GM23338 (cell line): ENCODE data around the gene NSUN3. TPM values are rescaled to one million over a fixed set of nuclear protein-coding genes. Genes with fewer than 3 reads are reported as not detected.

Experiments used
- ATAC-seq: fragments of 200-7000 bp; cut with Tn5 transposase; 3 replicates; pipeline ENCODE4 v1.9.1; 2020
- DNase-seq: peaks from one replicate; pipeline ENCODE4 v3.0.0-alpha.2; 2015; ENCODE audit warnings: low spot score
- H2AFZ ChIP-seq: fragments of 200-600 bp; sonication (generic); 2 replicates; pipeline ENCODE4 v1.8.0; 2016; ENCODE audit warnings: antibody characterized with exemption, mild to moderate bottlenecking, moderate library complexity
- H3F3A ChIP-seq: fragments of 200-600 bp; sonication (generic); replicated peaks from 2 replicates; pipeline ENCODE4 v1.8.0; 2017; ENCODE audit warnings: antibody characterized with exemption, mixed run types, low read depth
- H3K27ac ChIP-seq: fragments of 200-600 bp; sonication (generic); 2 replicates; pipeline ENCODE4 v1.6.1; 2016; ENCODE audit warnings: low read depth
- H3K27me3 ChIP-seq: fragments of 200-600 bp; sonication (generic); 2 replicates; pipeline ENCODE4 v1.8.0; 2016; ENCODE audit warnings: mild to moderate bottlenecking, mixed run types, moderate library complexity; ENCODE audit not compliant: insufficient read depth
- H3K36me3 ChIP-seq: fragments of 200-600 bp; sonication (generic); 2 replicates; pipeline ENCODE4 v1.8.0; 2016; ENCODE audit warnings: mild to moderate bottlenecking; ENCODE audit not compliant: insufficient read depth
- H3K4me1 ChIP-seq: fragments of 200-600 bp; sonication (generic); 2 replicates; pipeline ENCODE4 v1.8.0; 2016; ENCODE audit warnings: mild to moderate bottlenecking, moderate library complexity; ENCODE audit not compliant: insufficient read depth
- H3K4me2 ChIP-seq: fragments of 200-600 bp; sonication (generic); 2 replicates; pipeline ENCODE4 v1.7.1; 2017; ENCODE audit warnings: mixed run types
- H3K4me3 ChIP-seq: fragments of 200-600 bp; sonication (generic); 2 replicates; pipeline ENCODE4 v1.6.1; 2016; ENCODE audit warnings: mixed run types
- H3K79me2 ChIP-seq: fragments of 200-600 bp; sonication (generic); replicated peaks from 2 replicates; pipeline ENCODE4 v1.8.0; 2017; ENCODE audit warnings: mild to moderate bottlenecking; ENCODE audit not compliant: insufficient read depth
- H3K9me2 ChIP-seq: fragments of 200-600 bp; sonication (generic); 2 replicates; pipeline ENCODE4 v1.8.0; 2017; ENCODE audit not compliant: insufficient read depth
- H4K20me1 ChIP-seq: fragments of 200-600 bp; sonication (generic); replicated peaks from 2 replicates; pipeline ENCODE4 v1.8.0; 2017; ENCODE audit warnings: mild to moderate bottlenecking; ENCODE audit not compliant: insufficient read depth
- H3K27ac Mint-ChIP-seq: 2 replicates; pipeline ENCODE4 v1.8.0; 2020; ENCODE audit warnings: inconsistent platforms, mild to moderate bottlenecking, moderate library complexity, mixed read lengths
- H3K27me3 Mint-ChIP-seq: 3 replicates; pipeline ENCODE4 v1.8.0; 2022; ENCODE audit warnings: low read depth, mild to moderate bottlenecking, moderate library complexity, mixed read lengths, inconsistent platforms; ENCODE audit not compliant: insufficient read depth, poor library complexity
- H3K36me3 Mint-ChIP-seq: 3 replicates; pipeline ENCODE4 v1.8.0; 2021; ENCODE audit warnings: low read depth, mild to moderate bottlenecking, inconsistent platforms, moderate library complexity, mixed read lengths
- H3K4me1 Mint-ChIP-seq: 3 replicates; pipeline ENCODE4 v1.8.0; 2020; ENCODE audit warnings: mild to moderate bottlenecking, inconsistent platforms, mixed read lengths
- H3K4me3 Mint-ChIP-seq: 3 replicates; pipeline ENCODE4 v1.8.0; 2021; ENCODE audit warnings: moderate library complexity, mild to moderate bottlenecking, inconsistent platforms, mixed read lengths
- H3K9me3 Mint-ChIP-seq: 3 replicates; pipeline ENCODE4 v1.8.0; 2020; ENCODE audit warnings: moderate library complexity, mild to moderate bottlenecking, inconsistent platforms, mixed read lengths
- CREB1 ChIP-seq: fragments of 250-450 bp; sonication (Bioruptor Pico); IDR thresholded peaks from 2 replicates; pipeline ENCODE4 v1.5.0; 2020; ENCODE audit warnings: low read depth, mild to moderate bottlenecking, moderate library complexity
- JUNB ChIP-seq: IDR thresholded peaks from one replicate; pipeline ENCODE4 v1.6.1; 2016; ENCODE audit warnings: antibody characterized with exemption; ENCODE audit not compliant: unreplicated experiment
- NANOG ChIP-seq: IDR thresholded peaks from 2 replicates; pipeline ENCODE4 v1.6.1; 2016; ENCODE audit warnings: antibody characterized with exemption, borderline replicate concordance
- POLR2AphosphoS5 ChIP-seq: IDR thresholded peaks from 2 replicates; pipeline ENCODE4 v1.6.1; 2016; ENCODE audit warnings: antibody characterized with exemption, low read depth
- STAT1 ChIP-seq: IDR thresholded peaks from one replicate; pipeline ENCODE4 v1.6.1; 2016; ENCODE audit warnings: antibody characterized with exemption; ENCODE audit not compliant: unreplicated experiment
- ZNF114 ChIP-seq: fragments of 250-450 bp; sonication (Bioruptor Pico); IDR thresholded peaks from 2 replicates; pipeline ENCODE4 v1.5.0; 2020; ENCODE audit warnings: mild to moderate bottlenecking, moderate library complexity
- ZNF331 ChIP-seq: fragments of 250-450 bp; sonication (Bioruptor Pico); IDR thresholded peaks from 2 replicates; pipeline ENCODE4 v1.5.0; 2020; ENCODE audit warnings: low read depth, mild to moderate bottlenecking, moderate library complexity
- polyA plus RNA-seq: library from polyadenylated mRNA; unstranded; fragments of >200 nt; fragmentation: Nextera tagmentation; extraction: Ambion mirVana; gene quantifications from 2 replicates; pipeline ENCODE4 v1.2.1, GENCODE V29; 2016
- total RNA-seq: library from RNA; depleted of rRNA; stranded (reverse); fragments of >200 nt; shearing (Covaris generic); gene quantifications from 2 replicates; pipeline ENCODE4 v1.2.3, GENCODE V29; 2014
- TF ChIP-seq, protein P1 (sequence below): fragments of 250-450 bp; sonication (Bioruptor Pico); IDR thresholded peaks from 2 replicates; pipeline ENCODE4 v1.5.0; 2020; ENCODE audit warnings: mild to moderate bottlenecking, moderate library complexity
- TF ChIP-seq, protein P2 (sequence below): IDR thresholded peaks from 2 replicates; pipeline ENCODE4 v1.6.1; 2016; ENCODE audit warnings: antibody characterized with exemption
- TF ChIP-seq, protein P3 (sequence below), 2 experiments: fragments of 200-600 bp in 1 of 2; sonication (generic) in 1 of 2; conservative IDR thresholded peaks; 2 replicates each; pipeline versions ENCODE4 v1.5.1 to v1.6.1; 2016 to 2017; ENCODE audit warnings: antibody characterized with exemption in 2 of 2, low read depth in 2 of 2, mild to moderate bottlenecking in 2 of 2, moderate library complexity in 1 of 2
- TF ChIP-seq, protein P4 (sequence below): IDR thresholded peaks from one replicate; pipeline ENCODE4 v1.6.1; 2018; ENCODE audit warnings: antibody characterized with exemption; ENCODE audit not compliant: unreplicated experiment

The NSUN3 gene
- total and polyA plus RNA-seq, 2 experiments from 2014 or later = 5.4 to 10.6 TPM

DNA sequence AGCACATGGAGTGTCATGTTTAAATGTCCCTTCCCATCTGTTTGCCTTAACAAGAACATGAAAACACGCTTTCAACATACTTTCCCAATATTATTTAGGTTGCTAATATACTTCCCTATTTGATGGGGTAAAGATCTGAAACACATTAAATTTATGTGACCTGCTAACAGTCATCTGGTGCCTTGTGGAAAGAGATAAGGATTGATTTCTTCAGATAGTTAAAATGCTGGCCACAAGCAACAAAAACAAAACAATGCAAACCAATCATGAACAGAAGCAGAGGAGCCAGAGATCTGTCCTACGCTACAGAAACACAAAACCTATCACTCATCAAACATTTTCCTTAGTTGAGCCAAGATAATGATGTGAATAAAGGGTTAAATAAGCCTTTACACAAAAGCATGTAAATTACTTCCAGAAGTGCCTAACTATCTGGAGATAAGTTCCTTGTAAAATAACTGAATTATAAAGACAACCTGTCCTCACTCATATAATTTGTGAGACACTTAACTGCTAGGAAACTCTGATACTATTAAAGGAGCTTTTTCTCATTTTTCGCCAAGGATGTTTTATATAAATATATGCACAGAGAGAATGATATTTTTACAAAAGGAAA lies 109.9 kb downstream of the NSUN3 start (continued):
- TF ChIP-seq POLR2AphosphoS5 = no peak

DNA sequence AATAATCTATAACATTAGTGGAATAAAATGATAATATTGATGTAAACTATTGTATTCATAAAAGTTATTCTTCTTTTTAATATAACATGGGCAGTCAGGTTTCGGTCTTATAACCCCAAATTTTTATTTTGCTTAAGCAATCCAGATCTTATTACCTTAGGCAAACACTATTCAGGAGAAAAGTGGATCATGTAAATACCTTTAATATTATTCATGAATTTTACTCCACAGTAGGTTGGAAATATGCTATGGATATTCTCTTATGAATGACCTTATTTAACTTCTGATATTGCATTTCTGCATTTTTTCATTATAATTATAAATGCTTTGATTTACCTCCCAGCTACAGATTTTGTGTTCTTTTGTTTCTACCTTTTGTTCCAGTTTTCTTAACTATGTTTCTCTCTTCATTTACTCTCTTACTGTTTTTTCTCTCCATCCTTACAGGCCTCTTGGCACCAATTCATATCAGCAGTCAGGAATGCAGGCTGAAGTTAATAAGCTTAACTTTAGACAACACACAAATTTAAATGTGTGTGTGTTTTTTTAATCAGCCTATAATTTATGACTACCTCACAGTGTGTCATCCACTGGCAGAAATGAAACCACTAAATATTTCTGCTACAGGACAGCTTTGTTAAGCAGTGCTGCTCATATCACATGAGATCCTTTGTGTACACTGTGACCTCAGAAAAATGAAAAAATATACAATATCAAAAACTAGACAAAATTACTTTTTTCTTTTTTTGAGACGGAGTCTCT lies 111.0 kb downstream of the NSUN3 start:
- no peaks in the 10 kb centered on the region for H3K79me2 ChIP-seq
- no peaks in the 10 kb centered on the region for H3K9me2 ChIP-seq
- no peak overlapping the region for H3K4me3 Mint-ChIP-seq
- no peak overlapping the region for H2AFZ ChIP-seq
- no peak overlapping the region for H3K4me3 ChIP-seq
- no peak overlapping the region for H3K4me2 ChIP-seq
- ATAC-seq (no peak), DNase-seq (no peak)
- H4K20me1 ChIP-seq = no peaks in the 10 kb centered on the region
- H3K27me3 Mint-ChIP-seq = peaks cover 1% of the 10 kb centered on the region
- H3K27ac Mint-ChIP-seq = no peak overlapping the region
- no peaks in the 10 kb centered on the region for H3K36me3 Mint-ChIP-seq
- no peaks in the 10 kb centered on the region; the same call in 1 of the 2 replicates for H3K4me1 ChIP-seq
- no peaks in the 10 kb centered on the region for H3K27me3 ChIP-seq
- no peaks in the 10 kb centered on the region for H3K36me3 ChIP-seq
- H3K27ac ChIP-seq = no peak overlapping the region
- no peaks in the 10 kb centered on the region for H3F3A ChIP-seq
- no peaks in the 10 kb centered on the region for H3K9me3 Mint-ChIP-seq
- H3K4me1 Mint-ChIP-seq = peaks cover 7% of the 10 kb centered on the region; the same call in 2 of the 3 replicates
- TF ChIP-seq NANOG = no peak
- TF ChIP-seq, protein P1, sequence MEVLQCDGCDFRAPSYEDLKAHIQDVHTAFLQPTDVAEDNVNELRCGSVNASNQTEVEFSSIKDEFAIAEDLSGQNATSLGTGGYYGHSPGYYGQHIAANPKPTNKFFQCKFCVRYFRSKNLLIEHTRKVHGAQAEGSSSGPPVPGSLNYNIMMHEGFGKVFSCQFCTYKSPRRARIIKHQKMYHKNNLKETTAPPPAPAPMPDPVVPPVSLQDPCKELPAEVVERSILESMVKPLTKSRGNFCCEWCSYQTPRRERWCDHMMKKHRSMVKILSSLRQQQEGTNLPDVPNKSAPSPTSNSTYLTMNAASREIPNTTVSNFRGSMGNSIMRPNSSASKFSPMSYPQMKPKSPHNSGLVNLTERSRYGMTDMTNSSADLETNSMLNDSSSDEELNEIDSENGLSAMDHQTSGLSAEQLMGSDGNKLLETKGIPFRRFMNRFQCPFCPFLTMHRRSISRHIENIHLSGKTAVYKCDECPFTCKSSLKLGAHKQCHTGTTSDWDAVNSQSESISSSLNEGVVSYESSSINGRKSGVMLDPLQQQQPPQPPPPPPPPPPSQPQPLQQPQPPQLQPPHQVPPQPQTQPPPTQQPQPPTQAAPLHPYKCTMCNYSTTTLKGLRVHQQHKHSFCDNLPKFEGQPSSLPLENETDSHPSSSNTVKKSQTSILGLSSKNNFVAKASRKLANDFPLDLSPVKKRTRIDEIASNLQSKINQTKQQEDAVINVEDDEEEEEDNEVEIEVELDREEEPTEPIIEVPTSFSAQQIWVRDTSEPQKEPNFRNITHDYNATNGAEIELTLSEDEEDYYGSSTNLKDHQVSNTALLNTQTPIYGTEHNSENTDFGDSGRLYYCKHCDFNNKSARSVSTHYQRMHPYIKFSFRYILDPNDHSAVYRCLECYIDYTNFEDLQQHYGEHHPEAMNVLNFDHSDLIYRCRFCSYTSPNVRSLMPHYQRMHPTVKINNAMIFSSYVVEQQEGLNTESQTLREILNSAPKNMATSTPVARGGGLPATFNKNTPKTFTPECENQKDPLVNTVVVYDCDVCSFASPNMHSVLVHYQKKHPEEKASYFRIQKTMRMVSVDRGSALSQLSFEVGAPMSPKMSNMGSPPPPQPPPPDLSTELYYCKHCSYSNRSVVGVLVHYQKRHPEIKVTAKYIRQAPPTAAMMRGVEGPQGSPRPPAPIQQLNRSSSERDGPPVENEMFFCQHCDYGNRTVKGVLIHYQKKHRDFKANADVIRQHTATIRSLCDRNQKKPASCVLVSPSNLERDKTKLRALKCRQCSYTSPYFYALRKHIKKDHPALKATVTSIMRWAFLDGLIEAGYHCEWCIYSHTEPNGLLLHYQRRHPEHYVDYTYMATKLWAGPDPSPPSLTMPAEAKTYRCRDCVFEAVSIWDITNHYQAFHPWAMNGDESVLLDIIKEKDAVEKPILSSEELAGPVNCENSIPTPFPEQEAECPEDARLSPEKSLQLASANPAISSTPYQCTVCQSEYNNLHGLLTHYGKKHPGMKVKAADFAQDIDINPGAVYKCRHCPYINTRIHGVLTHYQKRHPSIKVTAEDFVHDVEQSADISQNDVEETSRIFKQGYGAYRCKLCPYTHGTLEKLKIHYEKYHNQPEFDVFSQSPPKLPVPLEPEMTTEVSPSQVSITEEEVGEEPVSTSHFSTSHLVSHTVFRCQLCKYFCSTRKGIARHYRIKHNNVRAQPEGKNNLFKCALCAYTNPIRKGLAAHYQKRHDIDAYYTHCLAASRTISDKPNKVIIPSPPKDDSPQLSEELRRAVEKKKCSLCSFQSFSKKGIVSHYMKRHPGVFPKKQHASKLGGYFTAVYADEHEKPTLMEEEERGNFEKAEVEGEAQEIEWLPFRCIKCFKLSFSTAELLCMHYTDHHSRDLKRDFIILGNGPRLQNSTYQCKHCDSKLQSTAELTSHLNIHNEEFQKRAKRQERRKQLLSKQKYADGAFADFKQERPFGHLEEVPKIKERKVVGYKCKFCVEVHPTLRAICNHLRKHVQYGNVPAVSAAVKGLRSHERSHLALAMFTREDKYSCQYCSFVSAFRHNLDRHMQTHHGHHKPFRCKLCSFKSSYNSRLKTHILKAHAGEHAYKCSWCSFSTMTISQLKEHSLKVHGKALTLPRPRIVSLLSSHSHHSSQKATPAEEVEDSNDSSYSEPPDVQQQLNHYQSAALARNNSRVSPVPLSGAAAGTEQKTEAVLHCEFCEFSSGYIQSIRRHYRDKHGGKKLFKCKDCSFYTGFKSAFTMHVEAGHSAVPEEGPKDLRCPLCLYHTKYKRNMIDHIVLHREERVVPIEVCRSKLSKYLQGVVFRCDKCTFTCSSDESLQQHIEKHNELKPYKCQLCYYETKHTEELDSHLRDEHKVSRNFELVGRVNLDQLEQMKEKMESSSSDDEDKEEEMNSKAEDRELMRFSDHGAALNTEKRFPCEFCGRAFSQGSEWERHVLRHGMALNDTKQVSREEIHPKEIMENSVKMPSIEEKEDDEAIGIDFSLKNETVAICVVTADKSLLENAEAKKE (CRISPR knock-in tag) = no peak
- TF ChIP-seq JUNB = no peak
- no peak for TF ChIP-seq ZNF331 (CRISPR knock-in tag)
- no peak for TF ChIP-seq STAT1
- TF ChIP-seq CREB1 (CRISPR knock-in tag) = no peak
- TF ChIP-seq, protein P2, sequence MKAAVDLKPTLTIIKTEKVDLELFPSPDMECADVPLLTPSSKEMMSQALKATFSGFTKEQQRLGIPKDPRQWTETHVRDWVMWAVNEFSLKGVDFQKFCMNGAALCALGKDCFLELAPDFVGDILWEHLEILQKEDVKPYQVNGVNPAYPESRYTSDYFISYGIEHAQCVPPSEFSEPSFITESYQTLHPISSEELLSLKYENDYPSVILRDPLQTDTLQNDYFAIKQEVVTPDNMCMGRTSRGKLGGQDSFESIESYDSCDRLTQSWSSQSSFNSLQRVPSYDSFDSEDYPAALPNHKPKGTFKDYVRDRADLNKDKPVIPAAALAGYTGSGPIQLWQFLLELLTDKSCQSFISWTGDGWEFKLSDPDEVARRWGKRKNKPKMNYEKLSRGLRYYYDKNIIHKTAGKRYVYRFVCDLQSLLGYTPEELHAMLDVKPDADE = no peak
- TF ChIP-seq, protein P3, sequence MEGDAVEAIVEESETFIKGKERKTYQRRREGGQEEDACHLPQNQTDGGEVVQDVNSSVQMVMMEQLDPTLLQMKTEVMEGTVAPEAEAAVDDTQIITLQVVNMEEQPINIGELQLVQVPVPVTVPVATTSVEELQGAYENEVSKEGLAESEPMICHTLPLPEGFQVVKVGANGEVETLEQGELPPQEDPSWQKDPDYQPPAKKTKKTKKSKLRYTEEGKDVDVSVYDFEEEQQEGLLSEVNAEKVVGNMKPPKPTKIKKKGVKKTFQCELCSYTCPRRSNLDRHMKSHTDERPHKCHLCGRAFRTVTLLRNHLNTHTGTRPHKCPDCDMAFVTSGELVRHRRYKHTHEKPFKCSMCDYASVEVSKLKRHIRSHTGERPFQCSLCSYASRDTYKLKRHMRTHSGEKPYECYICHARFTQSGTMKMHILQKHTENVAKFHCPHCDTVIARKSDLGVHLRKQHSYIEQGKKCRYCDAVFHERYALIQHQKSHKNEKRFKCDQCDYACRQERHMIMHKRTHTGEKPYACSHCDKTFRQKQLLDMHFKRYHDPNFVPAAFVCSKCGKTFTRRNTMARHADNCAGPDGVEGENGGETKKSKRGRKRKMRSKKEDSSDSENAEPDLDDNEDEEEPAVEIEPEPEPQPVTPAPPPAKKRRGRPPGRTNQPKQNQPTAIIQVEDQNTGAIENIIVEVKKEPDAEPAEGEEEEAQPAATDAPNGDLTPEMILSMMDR (conservative IDR thresholded peaks at IDR 0.05; ENCODE audit: low read depth in 2 of 2) = no peak
- no peak for TF ChIP-seq POLR2AphosphoS5
- TF ChIP-seq, protein P4, sequence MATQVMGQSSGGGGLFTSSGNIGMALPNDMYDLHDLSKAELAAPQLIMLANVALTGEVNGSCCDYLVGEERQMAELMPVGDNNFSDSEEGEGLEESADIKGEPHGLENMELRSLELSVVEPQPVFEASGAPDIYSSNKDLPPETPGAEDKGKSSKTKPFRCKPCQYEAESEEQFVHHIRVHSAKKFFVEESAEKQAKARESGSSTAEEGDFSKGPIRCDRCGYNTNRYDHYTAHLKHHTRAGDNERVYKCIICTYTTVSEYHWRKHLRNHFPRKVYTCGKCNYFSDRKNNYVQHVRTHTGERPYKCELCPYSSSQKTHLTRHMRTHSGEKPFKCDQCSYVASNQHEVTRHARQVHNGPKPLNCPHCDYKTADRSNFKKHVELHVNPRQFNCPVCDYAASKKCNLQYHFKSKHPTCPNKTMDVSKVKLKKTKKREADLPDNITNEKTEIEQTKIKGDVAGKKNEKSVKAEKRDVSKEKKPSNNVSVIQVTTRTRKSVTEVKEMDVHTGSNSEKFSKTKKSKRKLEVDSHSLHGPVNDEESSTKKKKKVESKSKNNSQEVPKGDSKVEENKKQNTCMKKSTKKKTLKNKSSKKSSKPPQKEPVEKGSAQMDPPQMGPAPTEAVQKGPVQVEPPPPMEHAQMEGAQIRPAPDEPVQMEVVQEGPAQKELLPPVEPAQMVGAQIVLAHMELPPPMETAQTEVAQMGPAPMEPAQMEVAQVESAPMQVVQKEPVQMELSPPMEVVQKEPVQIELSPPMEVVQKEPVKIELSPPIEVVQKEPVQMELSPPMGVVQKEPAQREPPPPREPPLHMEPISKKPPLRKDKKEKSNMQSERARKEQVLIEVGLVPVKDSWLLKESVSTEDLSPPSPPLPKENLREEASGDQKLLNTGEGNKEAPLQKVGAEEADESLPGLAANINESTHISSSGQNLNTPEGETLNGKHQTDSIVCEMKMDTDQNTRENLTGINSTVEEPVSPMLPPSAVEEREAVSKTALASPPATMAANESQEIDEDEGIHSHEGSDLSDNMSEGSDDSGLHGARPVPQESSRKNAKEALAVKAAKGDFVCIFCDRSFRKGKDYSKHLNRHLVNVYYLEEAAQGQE = no peak
- TF ChIP-seq ZNF114 (CRISPR knock-in tag) = no peak
